Measurements from ENCODE around the gene MALSU1.
A peak's percentile ranks its signal among the peaks of the same experiment; 100 is the strongest.
"Not testable (repeated sequence)": the region's sequence is repeated elsewhere in the genome, so short reads cannot be mapped to it uniquely, and the experiment has no call there.

Gene MALSU1

GRCh38 chr7:23287612-23288011, 11.5 kb upstream of the MALSU1 start:
- DNase-seq: peak; percentile 94 to 96

- DNase-seq: no peak
These were observed 8.1 kb upstream of the MALSU1 start for GRCh38 chr7:23290993-23291392.

GRCh38 chr7:23291957-23292560, 7.1 kb upstream of the MALSU1 start:
- DNase-seq: no peak

- no peak for DNase-seq
These were observed 6.5 kb upstream of the MALSU1 start for GRCh38 chr7:23292623-23293022.

- DNase-seq: no peak
These were observed 5.6 kb upstream of the MALSU1 start for GRCh38 chr7:23293500-23294073.

GRCh38 chr7:23294549-23295400, 4.4 kb upstream of the MALSU1 start:
- DNase-seq: no peak

GRCh38 chr7:23295401-23295697, 3.8 kb upstream of the MALSU1 start:
- no peak for DNase-seq

GRCh38 chr7:23298141-23298881, 828 bp upstream of the MALSU1 start:
- no peak for DNase-seq

- DNase-seq: peak; percentile 40 to 48
These were observed 696 bp downstream of the MALSU1 start for GRCh38 chr7:23299770-23300300.

- DNase-seq: no peak
These were observed 7.9 kb downstream of the MALSU1 start for GRCh38 chr7:23306936-23307521.

GRCh38 chr7:23308754-23309153, 9.6 kb downstream of the MALSU1 start:
- no peak for DNase-seq

- not testable (repeated sequence) for DNase-seq
These were observed 13.0 kb downstream of the MALSU1 start for GRCh38 chr7:23312141-23312540.

GRCh38 chr7:23315366-23315765, 16.2 kb downstream of the MALSU1 start:
- DNase-seq: no peak

- DNase-seq: no peak
These were observed 32.0 kb downstream of the MALSU1 start for GRCh38 chr7:23331132-23331531.

GRCh38 chr7:23332193-23332592, 33.1 kb downstream of the MALSU1 start:
- DNase-seq: no peak

GRCh38 chr7:23332910-23333612, 33.9 kb downstream of the MALSU1 start:
- DNase-seq: no peak

GRCh38 chr7:23333671-23334246, 34.6 kb downstream of the MALSU1 start:
- no peak for DNase-seq

GRCh38 chr7:23334482-23335056, 35.4 kb downstream of the MALSU1 start:
- no peak for DNase-seq

GRCh38 chr7:23335136-23335535, 36.0 kb downstream of the MALSU1 start:
- DNase-seq: no peak

GRCh38 chr7:23335621-23336020, 36.5 kb downstream of the MALSU1 start:
- no peak for DNase-seq

- DNase-seq: no peak
These were observed 36.9 kb downstream of the MALSU1 start for GRCh38 chr7:23336086-23336485.
